Activated CD4-positive, alpha-beta T cell treated with anti-CD3 and anti-CD28 coated beads, Interleukin-10, Interleukin-2, amounts not matched to agents 100 ng/mL and 50 ng/mL, durations not matched to agents 16 hours and 8 hours (primary cell): ENCODE results near the gene MTA1.

Source experiments
- DNase-seq: peaks from one replicate; pipeline ENCODE4 v3.0.0-alpha.2; 2020

Gene MTA1

DNA sequence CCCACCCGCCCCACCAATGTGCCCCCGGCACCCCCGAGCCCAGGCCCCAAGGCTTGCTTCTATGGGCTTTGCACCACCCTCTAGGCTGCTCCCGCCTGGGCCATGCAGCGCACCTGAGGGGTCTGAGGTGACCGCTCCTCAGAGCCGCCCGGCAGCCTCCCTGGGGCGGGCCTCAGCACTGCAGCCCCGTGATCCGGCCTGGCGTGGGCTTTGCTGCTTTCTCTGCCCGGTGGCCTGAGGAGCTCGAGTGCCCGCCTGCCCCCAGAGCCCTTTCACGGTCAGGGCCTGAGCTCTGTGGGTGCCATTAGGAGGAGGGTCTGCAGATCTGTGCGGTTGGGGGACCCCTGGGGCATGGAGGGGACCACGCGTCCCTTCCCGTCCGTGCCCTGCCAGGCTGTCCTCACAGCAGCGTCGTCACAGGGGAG, 6.2 kb downstream of the MTA1 start:
- DNase-seq = no peak

DNA sequence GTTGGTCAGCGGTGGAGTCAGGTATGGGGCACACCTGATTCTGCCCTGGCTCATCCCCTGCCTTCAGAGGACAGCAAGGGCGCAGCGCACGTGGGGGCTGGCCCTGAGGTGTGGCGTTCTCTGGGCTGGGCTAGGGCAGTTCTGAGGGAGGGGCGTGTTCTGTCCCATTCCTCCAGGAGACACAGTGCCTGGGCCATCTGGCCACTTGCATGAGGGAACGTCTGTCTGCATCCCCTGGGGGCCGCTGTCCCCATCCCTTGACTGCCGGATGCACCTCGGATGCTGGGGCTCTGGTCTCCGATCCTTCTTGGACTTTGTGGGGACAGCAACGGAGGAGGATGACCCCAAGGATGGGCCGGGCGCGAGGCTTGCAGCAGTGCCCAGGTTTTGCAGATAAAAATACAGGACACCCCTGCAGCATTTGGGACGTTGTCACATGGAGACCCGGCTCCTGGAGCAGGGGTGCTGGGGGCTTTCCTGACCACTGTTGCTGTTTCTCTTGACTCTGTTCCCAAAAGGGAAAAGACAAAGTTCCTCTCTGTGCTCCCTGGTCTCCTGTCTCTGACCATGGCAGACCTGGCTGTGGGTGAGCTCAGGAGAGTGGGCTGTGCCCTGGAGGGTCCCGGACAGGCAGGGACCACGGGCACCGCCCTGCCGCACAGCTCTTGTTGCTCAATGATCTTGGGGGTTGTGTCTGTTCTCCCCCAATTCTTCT, 6.9 kb downstream of the MTA1 start:
- no peak for DNase-seq

DNA sequence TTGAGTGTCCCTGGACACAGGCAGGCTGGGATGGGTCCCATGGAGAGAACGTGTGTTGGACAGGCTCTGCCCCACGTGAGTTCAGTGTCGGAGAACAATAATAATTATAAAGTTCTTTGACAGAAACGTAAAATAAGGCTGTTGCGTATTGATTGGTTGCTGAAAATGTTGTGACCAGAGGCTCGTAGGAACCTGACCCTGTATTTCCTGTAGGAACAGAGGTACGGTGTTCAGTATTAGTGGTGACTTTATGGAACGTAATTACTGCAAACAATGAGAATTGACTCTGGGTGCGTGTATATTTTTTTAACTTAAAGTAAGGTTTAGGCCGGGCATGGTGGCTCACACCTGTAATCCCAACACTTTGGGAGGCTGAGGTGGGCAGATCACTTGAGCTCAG, 7.8 kb downstream of the MTA1 start:
- no peak for DNase-seq

DNA sequence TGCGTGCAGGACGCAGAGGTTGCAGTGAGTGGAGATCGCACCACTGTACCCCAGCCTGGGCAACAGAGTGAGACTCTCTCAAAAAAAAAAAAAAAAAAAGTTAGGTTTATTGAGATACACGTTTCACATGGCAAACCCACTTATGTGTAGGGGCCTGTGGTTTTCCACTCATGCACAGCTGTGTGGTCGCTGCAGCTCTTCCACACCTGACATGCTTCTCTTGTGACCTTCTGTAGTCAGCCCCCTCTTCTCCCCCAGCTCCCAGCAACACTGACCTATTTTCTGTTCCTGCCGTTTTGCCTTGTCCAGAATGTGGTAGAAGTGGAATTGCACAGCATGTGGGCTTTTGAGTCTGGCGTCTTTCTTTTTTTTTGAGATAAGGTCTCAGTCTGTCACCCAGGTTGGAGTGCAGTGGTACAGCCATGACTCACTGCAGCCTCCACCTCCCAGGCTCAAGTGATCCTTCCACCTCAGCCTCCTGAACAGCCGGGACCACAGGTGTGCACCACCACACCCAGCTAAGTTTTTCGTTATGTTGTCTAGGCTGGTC, 8.4 kb downstream of the MTA1 start:
- DNase-seq = no peak

DNA sequence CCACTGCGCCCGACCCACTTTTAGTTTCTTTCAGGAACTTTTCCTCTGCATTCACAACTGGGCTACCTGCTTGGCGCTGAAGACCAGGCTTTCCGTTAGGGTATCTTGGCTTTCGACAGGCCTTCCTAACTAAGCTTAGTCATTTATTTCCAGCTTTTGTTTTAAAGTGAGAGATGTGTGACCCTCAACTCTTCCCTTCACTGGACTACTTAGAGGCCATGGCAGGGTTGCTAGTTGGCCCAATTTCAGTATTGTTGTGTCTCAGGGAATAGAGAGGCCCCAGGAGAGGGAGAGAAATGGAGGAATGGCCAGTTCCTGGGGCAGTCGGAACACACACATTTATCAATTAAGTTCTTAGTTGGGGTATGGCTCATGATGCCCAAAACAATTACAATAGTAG, 10.4 kb downstream of the MTA1 start:
- DNase-seq = no peak

DNA sequence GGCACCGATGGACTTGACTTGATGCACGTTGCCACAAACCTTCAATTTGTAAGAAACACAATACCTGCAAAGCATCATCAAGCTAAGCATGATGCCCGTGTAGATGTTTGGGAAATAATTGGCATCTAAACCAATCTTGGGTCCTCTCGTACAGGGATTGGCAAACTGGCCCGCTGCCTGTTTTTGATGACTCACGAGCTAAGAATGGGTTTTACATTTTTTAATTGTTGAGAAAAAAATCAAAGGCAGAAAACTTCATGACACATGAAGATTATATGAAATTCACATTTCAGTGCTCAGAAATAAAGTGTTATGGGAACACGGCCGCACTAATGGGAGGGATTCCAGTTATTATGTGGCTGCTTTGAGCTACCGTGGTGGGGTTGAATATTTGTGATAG, 10.9 kb downstream of the MTA1 start:
- no peak for DNase-seq

DNA sequence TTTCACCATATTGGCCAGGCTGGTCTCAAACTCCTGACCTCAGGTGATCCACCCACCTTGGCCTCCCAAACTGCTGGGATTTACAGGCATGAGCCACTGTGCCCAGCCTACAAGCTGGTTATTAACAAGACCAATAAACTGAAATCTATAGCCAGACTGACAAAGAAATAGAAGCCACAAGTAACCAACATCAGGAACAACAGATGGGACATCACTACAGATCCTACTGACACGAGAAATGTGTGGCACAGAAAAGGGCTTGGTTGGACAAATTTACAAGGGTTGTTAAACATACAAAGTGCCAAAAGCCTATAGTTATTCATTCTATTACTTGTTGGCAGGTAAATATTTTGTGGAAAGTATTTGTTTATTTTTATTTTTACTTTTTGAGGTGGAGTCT, 11.6 kb downstream of the MTA1 start:
- no peak for DNase-seq

DNA sequence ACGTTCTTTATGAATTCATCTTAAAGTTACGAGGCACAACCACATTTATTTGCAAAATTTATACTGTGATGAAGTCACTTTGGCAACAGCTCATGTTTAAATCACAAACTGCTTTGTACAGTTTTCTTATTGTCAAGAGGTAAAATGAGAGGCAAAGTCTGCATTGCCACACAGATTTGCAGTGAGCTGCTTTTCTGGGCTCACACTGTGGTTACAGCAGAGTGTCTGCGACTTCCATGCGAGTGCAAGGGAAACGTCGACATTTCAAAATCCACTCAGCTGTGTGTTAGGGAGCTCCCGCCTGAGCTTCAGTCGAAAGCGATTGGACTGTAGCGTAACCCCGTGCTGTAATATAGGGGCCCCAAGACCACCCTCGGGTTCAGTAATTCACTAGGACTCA, 13.0 kb downstream of the MTA1 start:
- no peak for DNase-seq

DNA sequence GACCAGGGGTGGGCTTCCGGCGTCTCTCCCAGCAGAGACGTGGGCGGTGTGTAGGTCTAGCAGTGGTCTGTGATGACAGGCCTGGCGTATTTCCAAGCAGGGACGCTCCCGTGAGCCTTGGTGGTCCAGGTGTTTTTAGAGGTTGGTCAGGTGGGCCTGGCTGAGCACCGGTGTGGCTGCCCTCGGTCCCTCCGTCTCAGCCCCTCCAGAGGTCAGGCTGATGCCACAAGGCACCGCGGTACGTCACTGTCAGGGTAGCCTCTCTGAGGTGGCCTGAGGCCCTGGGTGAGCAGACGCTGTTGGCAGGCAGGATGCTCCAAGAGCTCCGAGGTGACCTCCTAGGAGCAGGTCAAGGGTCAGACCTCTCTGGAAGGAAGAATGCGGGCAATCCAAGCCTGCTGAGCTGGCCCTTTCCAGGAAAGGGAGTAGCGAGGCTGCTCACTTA, 13.6 kb downstream of the MTA1 start:
- no peak for DNase-seq

DNA sequence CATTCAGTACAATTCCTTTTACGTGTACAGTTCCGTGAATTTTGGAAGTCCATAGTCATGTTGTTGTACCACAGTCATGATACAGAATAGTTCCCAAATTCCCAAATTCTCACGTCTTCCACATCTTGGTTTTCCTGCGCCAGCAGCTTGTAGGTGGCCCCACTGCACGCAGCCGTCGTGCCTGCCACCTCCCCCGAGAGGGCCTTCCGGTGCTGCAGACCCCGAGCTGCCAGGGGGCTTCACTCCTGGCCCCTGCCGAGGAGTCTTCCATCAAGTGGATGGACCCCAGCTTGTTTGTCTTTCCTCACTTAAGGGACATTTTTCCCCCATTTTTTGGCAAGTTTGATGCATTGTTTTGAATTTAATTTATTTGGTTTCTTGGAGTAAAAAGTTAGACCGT, 16.8 kb downstream of the MTA1 start:
- no peak for DNase-seq

DNA sequence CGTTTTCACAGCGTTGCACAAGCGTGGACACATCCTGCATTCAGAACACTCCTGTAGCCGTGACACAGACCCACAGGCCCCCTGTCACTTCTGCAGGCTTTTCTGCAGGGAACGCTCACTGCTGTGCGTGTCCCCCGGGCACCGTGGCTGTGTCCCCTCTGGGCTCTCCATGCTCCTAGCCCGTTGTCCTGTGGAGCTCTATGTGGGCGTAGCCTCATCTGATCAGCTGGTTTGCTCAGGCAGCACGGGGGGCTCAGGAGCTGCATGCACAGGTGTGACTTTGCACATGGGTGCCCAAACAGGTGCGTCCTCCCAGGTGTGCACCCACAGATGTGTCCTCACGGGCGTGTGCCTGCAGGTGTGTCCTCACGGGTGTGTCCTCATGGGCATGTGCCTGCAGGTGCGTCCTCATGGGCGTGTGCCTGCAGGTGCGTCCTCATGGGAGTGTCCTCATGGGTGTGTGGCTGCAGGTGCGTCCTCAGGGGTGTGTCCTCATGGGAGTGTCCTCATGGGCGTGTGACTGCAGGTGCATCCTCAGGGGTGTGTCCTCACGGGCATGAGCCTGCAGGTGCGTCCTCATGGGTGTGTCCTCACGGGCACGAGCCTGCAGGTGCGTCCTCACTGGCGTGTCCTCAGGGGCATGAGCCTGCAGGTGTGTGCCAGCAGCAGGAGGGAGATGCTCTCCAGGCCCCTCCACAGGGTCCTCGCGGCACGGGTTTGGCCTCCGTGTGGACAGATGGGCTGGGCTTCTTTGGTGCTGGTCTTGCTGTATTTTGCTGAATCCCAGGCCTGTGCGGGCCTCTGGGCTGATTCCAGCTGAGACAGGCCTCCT, 17.5 kb downstream of the MTA1 start:
- no peak for DNase-seq

DNA sequence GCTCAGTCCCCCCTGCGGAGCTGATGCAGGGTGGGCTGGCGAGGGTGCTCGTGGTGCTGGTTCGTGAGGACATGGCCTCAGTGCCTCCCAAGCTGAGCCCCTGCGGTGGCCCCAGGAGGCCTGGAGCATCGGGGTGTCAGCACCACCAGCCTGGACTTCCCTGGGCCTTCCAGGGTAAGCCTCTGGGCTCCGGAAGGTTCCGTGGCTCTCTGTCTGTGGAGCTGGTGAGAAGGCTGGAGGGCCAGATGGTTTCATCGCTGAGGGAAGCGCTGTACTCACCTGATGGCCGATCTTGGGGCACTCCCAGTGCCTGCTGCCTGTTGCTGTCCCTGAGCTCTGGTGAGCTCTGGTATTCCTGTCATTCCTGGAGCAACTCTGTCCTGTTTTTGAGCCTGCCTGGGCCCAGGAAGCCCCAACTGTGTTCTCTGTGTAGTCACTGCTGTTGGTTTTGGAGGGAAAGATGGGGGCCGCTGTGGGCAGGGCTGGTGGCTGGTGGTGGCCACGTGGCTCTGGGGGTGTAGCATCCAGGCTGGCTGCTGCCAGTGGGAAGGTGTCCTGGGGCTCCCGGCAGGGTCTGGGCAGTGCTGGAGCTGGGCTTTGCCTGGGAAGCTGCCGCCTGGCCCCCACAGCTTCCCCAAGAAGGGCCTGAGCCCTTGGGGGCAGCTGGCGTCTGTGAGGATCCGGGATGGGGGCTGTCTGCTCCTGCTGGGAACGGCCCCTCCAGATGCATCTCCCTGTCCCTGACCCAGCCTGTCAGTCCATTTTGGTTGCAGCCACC, 18.3 kb downstream of the MTA1 start:
- no peak for DNase-seq

DNA sequence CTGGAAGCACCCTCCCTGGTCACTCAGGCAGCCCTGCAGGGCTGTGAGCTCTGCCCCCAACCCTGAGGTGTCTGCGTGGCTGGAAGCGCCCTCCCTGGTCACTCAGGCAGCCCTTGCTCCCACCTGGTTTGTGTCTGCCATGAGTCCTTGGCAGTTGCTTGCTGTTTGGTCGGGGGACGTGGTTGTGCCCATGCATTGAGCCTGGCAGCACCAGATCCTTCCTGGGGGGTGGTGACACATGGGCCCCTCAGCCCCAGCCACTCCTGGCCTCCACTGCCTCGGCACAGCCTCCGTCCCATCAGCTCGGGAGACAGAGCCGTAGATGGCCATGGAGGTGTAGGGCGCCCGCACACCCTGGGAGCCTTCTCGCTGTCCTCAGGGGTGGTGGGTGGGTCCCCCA, 19.6 kb downstream of the MTA1 start:
- no peak for DNase-seq

DNA sequence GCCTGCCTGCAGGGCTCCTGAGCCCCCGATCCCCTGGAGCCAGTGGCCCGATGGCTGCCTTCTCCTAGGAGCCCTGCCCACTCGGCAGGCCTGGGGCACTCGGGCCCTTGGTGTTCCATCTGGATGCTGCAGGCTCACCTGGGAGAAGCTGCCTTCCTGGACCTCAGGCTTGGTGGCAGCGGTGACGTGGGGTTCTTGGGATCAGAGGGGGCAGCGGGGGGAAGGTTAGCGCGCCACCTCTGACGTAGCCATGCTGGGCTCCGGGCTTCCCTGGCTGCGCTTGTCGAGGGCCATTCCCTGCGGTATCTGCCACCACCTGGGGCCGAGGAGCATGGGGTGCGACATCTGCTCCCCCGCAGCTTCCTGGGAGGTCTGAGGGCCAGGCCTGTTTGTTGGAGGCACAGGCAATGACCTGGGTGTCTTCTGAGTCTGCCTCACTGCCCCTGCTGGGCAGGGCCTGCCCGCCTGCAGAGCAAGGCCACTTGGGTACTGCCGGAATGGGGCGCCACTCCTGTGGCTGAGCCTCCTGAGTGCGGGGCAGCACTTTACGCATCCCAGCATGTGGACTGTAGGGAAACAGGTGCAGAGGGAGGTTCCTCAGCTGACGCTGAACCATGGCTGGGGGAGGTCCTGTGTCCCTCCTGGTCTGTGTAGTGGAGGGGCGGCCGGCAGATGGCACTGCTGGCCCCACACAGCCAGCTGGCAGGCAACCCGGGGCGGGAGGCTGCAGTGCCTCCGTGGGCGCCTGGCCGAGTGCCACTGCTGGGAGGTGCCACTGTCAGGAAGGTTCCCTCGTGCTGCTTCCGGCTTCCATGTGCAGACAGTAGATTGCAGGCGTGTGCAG, 20.3 kb downstream of the MTA1 start:
- no peak for DNase-seq

DNA sequence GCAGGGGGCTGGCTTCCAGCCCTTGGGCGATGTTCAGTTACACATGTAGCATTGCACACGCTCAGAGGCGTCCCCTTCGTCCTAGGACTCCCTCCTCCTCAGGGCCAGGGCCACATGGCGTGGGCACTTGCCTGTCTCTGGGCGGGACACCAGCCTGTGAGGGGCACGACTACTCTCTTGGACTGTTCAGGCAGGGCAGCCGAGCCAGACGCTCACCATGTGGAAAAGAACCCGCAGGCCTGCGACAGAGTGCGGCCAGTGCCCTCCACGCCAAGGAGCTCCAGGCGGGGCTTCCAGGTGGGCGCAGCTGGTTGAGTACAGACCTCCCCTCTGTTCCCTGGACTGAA, 20.9 kb downstream of the MTA1 start:
- DNase-seq = no peak

DNA sequence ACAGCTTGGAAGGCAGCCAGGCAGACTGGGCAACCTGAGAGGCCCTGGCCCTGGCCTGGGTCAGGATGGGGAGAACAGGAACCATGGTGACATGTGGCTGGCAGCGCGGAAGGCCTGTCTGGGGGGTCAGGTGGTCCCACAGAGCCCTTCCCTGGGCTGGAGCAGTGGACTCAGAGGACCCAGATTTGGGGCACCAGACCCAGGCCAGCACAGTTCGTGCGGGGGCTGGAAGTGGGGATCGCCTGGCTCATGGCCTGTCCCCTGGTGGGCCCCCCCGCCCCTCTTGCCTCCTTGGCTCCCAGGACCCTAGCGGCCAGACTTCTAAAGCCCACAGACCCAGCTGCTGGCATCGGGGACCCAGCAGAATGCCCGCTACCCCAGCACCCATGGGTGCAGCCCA, 21.4 kb downstream of the MTA1 start:
- DNase-seq = no peak

DNA sequence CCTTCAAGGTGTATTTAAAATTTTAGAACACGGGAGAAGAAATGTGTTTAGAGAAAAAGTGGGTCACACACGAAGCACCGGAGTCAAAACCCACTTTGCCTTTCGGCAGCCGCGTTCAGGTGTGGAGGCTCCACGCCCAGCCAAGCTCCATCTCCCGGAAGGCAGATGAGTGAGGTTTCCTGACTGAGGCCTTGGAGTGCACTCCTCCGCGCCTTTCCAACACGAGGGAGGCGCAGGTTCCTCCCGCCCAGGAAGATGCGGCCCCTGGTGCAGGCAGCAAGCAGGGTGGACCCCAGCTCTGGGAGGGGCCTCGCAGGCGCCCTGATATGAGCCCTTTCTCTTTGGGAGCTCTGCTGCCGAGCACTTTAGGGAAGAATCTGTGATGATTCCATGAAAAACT, 22.5 kb downstream of the MTA1 start:
- no peak for DNase-seq

DNA sequence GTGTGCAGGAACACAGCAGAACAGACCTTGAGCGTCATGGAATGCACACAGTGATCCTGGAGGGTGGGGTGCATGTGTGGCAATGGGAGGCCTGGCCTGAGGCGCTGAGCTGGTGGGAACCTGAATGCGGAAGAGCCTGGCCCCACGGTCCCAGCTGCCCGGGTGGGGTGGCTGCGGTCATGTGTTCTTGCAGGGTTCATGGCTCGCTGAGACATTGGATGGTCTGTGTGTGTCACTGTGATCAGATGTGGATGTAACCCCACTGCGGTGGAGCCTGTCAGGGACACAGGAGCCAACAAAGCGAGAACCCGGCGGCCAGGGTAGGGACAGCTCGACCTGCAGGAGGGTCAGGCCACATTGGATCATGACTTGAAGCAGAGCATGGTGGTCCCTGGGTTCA, 23.2 kb downstream of the MTA1 start:
- no peak for DNase-seq

DNA sequence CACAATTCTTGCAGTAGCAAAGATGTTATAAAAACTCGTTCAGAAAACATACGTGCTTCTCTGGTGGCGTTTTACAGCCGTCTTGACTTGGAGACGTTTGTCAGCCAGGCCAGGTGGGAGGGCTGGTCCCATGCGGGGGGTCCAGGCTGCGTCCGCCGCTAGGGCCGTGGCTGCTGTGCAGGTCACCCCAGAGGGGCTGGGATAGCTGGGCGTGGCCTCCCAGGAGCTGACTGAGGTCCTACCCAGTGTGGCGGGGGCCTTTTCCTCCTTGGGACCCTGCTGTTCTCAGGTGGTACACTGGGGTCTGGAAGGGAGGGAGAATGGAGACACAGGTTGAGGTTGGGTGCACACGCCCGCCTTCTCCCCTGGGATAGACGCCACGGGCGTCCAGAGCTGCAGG, 25.2 kb downstream of the MTA1 start:
- DNase-seq = no peak

DNA sequence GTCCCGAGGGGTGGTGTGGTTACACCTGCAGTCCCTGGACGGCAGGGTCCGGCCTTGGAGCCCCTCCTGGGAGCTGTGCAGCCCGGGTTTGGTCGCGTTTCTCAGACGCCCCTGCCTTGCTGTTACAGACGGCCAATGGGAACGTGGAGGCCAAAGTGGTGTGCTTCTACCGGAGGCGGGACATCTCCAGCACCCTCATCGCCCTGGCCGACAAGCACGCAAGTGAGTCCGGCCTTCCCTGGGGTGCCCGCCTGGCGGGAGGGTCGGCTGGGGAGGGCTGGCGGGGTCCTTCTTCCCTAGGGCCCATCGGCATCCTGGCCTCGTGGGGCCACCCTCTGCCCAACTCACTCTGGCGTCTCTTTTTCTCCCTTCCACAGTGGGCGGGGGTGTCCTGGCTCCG, 25.7 kb downstream of the MTA1 start:
- DNase-seq = no peak

DNA sequence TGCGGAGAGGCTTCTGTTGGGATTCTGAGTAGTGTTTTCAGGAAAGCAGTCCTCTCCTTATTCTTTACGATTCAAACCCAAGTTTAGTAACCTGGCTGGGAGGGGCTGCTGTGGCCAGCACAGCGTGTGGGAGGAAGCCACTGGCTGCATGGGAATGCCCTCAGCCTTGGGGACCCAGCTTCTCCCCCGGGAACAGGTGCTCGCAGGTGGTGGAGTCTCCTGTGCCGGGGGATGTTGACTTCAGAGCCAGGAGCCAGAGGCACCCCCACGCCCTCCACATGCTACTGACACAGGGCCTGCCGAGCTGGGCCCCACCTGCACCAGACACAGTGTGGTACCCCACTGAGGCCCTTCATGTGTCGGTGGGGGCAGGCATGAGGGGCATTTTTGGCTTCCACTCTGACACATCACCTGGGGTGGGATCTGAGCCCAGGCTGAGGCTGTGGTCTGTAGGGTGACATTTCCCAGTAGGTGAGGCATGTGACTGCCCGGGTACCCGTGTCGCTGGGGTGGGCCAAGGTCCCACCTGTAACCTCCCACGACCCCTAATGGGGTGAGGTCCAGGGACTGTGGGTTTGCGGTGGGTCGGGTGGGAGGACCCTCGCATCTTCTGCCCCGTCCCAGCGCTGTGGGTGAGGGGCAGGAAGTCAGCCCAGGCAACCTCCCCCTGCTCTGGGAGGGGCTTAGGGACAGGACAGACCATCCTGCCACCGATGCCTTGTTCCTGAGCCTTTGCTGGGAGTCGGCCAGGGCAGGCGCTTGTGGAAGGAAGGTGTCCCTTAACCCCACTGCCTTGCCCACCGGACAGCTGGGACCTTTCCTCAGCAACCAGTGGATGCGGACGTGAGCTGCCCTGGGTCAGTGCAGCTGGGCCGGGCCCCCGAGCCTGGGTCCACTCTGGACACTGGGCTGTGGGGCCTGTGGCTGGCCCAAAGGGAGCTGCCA, 26.5 kb downstream of the MTA1 start:
- no peak for DNase-seq
